Measurements from ENCODE around the gene UBA52. TPM values are rescaled to one million over a fixed set of nuclear protein-coding genes. Genes with fewer than 3 reads are reported as not detected.

The UBA52 gene
- total and polyA plus RNA-seq, 2 experiments from 2014 or later = 390 to 457 TPM

DNA sequence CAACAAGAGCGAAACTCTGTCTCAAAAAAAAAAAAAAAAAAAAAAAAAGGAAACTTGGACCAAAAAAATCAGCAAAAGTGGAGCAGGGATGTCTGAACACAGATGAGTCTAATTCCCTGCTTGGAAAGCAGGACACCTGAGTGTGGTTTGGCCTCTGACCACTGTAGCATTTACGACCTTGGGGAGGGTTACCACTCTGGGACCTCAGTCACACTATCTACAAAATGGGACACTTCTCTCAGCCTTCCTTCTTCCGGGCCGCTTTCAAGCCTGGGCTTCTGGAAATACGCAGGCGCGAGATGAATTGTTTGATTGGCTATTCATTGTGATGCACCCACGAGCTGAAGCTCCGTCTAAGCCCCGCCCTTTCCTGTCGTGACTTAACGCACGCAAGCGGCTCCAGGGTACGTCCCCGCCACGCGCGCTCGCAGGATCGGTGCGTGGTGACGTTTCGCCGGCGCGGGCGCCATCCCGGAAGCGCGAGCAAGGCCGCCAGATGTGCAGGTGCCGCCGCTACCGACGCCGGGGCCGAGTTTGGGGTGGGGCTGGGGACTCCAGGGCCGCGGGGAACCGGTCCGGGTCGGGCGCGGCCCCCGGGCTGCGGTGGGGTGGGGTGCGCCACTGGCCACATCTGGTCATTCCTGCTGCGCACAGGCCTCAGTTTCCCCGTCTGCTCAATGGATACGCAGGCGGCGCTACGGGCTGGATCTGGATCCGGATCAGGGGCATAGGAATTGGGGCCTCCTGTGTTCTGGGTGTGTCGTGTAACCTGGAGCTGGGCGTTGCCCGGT is 14.1 kb upstream of the UBA52 start, which contains the start of gene KXD1:
Gene KXD1, plus strand, starts transcription at position 460 of the 791 bp plus-strand sequence. CDS start 4,187 bp downstream, outside the sequence.
- Histone ChIP-seq H3K9me3 (ENCODE audit: low read depth) (no peaks in the 10 kb centered on the region), H3K27me3 (no peaks in the 10 kb centered on the region), H3K36me3 (no peaks in the 10 kb centered on the region), H3K4me1 (ENCODE audit: low read depth) (peaks cover 3% of the 10 kb centered on the region), H3K27ac (peak within 1 kb of the TSS; percentile 33), H3K4me3 (peak within 1 kb of the TSS; percentile 55)
- TF ChIP-seq CTCF (IDR thresholded peaks at IDR 0.05; ENCODE audit: low read depth, low read length) = no peak
- DNase-seq (ENCODE audit: low read depth in 1 of 2, low spot score in 1 of 2) = peak; percentile 96 to 99

DNA sequence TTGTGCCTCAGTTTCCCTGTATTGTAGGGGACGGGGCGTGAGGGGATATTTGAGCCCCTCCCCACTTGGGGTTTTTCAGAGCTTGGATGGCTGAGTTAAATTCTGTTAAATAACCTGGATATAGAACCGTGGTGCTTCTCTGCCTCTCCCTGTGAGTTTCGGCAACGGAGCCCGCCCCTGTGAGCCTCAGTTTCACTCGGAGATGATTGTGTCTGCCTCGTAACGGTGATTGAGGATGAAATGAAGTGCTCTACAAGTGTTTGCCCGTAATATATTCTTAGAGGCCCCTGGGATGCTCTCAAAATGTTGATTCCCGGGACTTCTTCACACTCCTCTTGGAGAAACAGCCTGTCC is 13.5 kb upstream of the UBA52 start:
- H3K27ac ChIP-seq = peak overlapping the region; percentile 33
- peak in 1 of 2 donors; percentile 11 for DNase-seq (ENCODE audit: low read depth in 1 of 2, low spot score in 1 of 2)

DNA sequence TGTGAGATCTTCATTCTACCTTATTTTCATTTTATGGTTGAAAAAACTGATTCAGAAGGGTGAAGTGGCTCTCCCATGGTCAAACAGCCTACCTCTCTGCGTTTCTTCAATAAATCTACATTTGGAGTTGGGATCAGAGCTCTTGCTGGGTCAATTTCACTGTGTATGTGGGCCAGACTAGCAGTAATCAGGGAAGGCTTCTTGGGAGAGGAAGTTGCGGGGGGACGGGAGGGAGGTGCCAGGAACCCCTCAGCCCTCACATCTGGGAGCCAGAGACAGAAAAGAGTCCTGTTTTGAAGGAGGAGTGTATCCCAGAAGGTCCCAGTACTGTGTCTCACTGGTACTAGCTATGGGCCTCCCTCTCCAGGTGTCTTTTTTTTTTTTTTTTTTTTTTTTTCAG is 13.1 kb upstream of the UBA52 start:
- Histone ChIP-seq H3K27me3 (no peaks in the 10 kb centered on the region), H3K4me1 (ENCODE audit: low read depth) (peaks cover 3% of the 10 kb centered on the region), H3K9me3 (ENCODE audit: low read depth) (no peaks in the 10 kb centered on the region), H3K36me3 (no peaks in the 10 kb centered on the region), H3K4me3 (peak overlapping the region; percentile 55), H3K27ac (peak overlapping the region; percentile 33)
- DNase-seq (ENCODE audit: low read depth in 1 of 2, low spot score in 1 of 2) = no peak
- no peak for TF ChIP-seq CTCF (IDR thresholded peaks at IDR 0.05; ENCODE audit: low read depth, low read length)

More for the DNA sequence above, 13.5 kb upstream of the UBA52 start:
- H3K27me3 ChIP-seq = no peaks in the 10 kb centered on the region
- peaks cover 3% of the 10 kb centered on the region for H3K4me1 ChIP-seq (ENCODE audit: low read depth)
- H3K4me3 ChIP-seq = peak overlapping the region; percentile 55
- no peaks in the 10 kb centered on the region for H3K9me3 ChIP-seq (ENCODE audit: low read depth)
- TF ChIP-seq CTCF (IDR thresholded peaks at IDR 0.05; ENCODE audit: low read depth, low read length) = no peak
- H3K36me3 ChIP-seq = no peaks in the 10 kb centered on the region

DNA sequence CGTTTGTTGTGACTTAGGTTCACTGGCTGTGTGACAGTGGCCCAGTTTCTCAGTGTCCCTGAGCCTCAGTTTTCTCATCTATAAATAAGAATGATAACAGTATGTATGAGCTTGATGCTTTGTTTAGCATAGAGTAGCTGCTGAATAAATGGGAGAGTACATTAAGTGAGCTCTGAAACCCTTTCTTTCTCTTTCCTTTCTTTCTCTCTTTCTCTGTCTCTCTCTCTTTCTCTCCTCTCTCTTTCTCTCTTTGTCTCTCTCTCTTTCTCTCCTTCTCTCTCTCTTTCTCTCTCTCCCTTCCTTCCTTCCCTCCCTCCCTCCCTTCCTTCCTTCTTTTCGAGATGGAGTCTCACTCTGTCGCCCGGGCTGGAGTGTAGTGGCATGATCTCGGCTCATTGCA is 12.0 kb upstream of the UBA52 start:
- no peaks in the 10 kb centered on the region for H3K9me3 ChIP-seq (ENCODE audit: low read depth)
- no peaks in the 10 kb centered on the region for H3K27me3 ChIP-seq
- TF ChIP-seq CTCF (IDR thresholded peaks at IDR 0.05; ENCODE audit: low read depth, low read length) = no peak
- H3K4me3 ChIP-seq = no peak overlapping the region
- H3K36me3 ChIP-seq = no peaks in the 10 kb centered on the region
- H3K27ac ChIP-seq = no peak overlapping the region
- H3K4me1 ChIP-seq (ENCODE audit: low read depth) = peaks cover 3% of the 10 kb centered on the region
- DNase-seq (ENCODE audit: low read depth in 1 of 2, low spot score in 1 of 2) = no peak

DNA sequence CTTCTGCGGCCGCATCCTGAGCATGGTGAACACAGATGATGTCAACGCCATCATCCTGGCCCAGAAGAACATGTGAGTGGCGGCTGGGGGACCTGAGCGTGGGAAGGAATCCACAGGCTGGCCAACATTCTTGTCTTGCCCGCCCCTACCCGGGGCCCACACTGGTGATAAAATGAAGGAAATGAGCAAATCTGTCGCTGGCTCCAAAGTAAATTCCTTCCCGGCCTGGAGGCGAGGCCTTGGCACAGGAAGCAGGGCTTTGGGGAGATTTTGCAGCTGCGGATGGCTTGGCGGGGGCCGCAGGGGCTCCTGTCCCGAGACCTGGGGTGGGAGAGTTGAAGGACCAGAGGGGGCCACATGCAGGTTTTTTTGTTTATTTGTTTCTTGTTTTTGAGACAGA is 9.6 kb upstream of the UBA52 start:
- Histone ChIP-seq H3K4me1 (ENCODE audit: low read depth) (peaks cover 3% of the 10 kb centered on the region), H3K36me3 (peaks cover 10% of the 10 kb centered on the region), H3K4me3 (no peak overlapping the region), H3K9me3 (ENCODE audit: low read depth) (no peaks in the 10 kb centered on the region), H3K27me3 (no peaks in the 10 kb centered on the region), H3K27ac (no peak overlapping the region)
- peak in 1 of 2 donors; percentile 87 for DNase-seq (ENCODE audit: low read depth in 1 of 2, low spot score in 1 of 2)
- TF ChIP-seq CTCF (IDR thresholded peaks at IDR 0.05; ENCODE audit: low read depth, low read length) = no peak
